ENCODE data around the gene SPTLC3. TPM values are rescaled to one million over a fixed set of nuclear protein-coding genes. Genes with fewer than 3 reads are reported as not detected.

Gene SPTLC3
- polyA plus RNA-seq, 1 of the 3 experiments (the other 2 are of a cell fraction), result 0.02 TPM

- H3K4me2 ChIP-seq, result no peak overlapping the region
- H3K27ac ChIP-seq (ENCODE audit: low read depth in 2 of 2, low read length in 1 of 2), result no peak overlapping the region
- no peak overlapping the region for H3K4me3 ChIP-seq (ENCODE audit: low read depth in 2 of 2, low read length in 1 of 2)
- peaks cover 34% of the 10 kb centered on the region for H3K27me3 ChIP-seq (ENCODE audit: insufficient read depth)
- H3K36me3 ChIP-seq (replicated peaks in 1 of 2; ENCODE audit: control insufficient read depth in 1 of 2, insufficient read depth in 2 of 2, low read length in 1 of 2), result no peaks in the 10 kb centered on the region
- TF ChIP-seq MXI1 (IDR thresholded peaks at IDR 0.05; ENCODE audit: low read depth, low read length) (no peak), NRF1 (IDR thresholded peaks at IDR 0.05; ENCODE audit: low read depth, low read length) (no peak), RFX5 (IDR thresholded peaks at IDR 0.05; ENCODE audit: low read length) (no peak), RCOR1 (IDR thresholded peaks at IDR 0.05; ENCODE audit: low read length) (no peak)
- TF ChIP-seq, protein P1, sequence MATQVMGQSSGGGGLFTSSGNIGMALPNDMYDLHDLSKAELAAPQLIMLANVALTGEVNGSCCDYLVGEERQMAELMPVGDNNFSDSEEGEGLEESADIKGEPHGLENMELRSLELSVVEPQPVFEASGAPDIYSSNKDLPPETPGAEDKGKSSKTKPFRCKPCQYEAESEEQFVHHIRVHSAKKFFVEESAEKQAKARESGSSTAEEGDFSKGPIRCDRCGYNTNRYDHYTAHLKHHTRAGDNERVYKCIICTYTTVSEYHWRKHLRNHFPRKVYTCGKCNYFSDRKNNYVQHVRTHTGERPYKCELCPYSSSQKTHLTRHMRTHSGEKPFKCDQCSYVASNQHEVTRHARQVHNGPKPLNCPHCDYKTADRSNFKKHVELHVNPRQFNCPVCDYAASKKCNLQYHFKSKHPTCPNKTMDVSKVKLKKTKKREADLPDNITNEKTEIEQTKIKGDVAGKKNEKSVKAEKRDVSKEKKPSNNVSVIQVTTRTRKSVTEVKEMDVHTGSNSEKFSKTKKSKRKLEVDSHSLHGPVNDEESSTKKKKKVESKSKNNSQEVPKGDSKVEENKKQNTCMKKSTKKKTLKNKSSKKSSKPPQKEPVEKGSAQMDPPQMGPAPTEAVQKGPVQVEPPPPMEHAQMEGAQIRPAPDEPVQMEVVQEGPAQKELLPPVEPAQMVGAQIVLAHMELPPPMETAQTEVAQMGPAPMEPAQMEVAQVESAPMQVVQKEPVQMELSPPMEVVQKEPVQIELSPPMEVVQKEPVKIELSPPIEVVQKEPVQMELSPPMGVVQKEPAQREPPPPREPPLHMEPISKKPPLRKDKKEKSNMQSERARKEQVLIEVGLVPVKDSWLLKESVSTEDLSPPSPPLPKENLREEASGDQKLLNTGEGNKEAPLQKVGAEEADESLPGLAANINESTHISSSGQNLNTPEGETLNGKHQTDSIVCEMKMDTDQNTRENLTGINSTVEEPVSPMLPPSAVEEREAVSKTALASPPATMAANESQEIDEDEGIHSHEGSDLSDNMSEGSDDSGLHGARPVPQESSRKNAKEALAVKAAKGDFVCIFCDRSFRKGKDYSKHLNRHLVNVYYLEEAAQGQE (IDR thresholded peaks at IDR 0.05; ENCODE audit: low read depth, low read length), result no peak
- TF ChIP-seq, protein P2, sequence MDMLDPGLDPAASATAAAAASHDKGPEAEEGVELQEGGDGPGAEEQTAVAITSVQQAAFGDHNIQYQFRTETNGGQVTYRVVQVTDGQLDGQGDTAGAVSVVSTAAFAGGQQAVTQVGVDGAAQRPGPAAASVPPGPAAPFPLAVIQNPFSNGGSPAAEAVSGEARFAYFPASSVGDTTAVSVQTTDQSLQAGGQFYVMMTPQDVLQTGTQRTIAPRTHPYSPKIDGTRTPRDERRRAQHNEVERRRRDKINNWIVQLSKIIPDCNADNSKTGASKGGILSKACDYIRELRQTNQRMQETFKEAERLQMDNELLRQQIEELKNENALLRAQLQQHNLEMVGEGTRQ (IDR thresholded peaks at IDR 0.05; ENCODE audit: borderline replicate concordance, low read depth, low read length), result no peak
- TF ChIP-seq, protein P3, sequence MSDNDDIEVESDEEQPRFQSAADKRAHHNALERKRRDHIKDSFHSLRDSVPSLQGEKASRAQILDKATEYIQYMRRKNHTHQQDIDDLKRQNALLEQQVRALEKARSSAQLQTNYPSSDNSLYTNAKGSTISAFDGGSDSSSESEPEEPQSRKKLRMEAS (IDR thresholded peaks at IDR 0.05; ENCODE audit: low read depth), result no peak
- TF ChIP-seq, protein P4, sequence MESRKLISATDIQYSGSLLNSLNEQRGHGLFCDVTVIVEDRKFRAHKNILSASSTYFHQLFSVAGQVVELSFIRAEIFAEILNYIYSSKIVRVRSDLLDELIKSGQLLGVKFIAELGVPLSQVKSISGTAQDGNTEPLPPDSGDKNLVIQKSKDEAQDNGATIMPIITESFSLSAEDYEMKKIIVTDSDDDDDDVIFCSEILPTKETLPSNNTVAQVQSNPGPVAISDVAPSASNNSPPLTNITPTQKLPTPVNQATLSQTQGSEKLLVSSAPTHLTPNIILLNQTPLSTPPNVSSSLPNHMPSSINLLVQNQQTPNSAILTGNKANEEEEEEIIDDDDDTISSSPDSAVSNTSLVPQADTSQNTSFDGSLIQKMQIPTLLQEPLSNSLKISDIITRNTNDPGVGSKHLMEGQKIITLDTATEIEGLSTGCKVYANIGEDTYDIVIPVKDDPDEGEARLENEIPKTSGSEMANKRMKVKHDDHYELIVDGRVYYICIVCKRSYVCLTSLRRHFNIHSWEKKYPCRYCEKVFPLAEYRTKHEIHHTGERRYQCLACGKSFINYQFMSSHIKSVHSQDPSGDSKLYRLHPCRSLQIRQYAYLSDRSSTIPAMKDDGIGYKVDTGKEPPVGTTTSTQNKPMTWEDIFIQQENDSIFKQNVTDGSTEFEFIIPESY (IDR thresholded peaks at IDR 0.05; ENCODE audit: borderline replicate concordance, low read depth), result no peak
- H3F3A ChIP-seq (replicated peaks; ENCODE audit: insufficient read depth), result no peaks in the 10 kb centered on the region
- no peaks in the 10 kb centered on the region for H3K9me3 ChIP-seq
- ChIA-PET POLR2A (no interaction called here), CTCF (no interaction called here)
- H3K4me1 ChIP-seq (ENCODE audit: control insufficient read depth in 1 of 2, insufficient read depth in 2 of 2, low read depth in 1 of 2, low read length in 1 of 2), result peaks cover 0 to 9% of the 10 kb centered on the region in 2 experiments; a peak in 1 of 4 replicates
- no peak for DNase-seq
- H4K20me1 ChIP-seq (ENCODE audit: insufficient read depth), result no peaks in the 10 kb centered on the region
- no peak overlapping the region for H2AFZ ChIP-seq (ENCODE audit: low read depth)
- H3K79me2 ChIP-seq (ENCODE audit: insufficient read depth), result no peaks in the 10 kb centered on the region
- 0% methylated on average over 1 of the region's 1 CpG for WGBS (ENCODE audit: low lambda C conversion rate)
- H3K9ac ChIP-seq, result no peak overlapping the region
- no peaks in the 10 kb centered on the region for H3K9me2 ChIP-seq
These were observed 207.8 kb downstream of the SPTLC3 start for GRCh38 chr20:13216533-13216932.

Other genes starting within 250 kb of the SPTLC3 start
- not detected in 2 replicates for gene ISM1, start 212.3 kb downstream of the SPTLC3 start, polyA plus RNA-seq (2012; rRNA removed)

All from SK-N-SH (cell line).